Loucy (cell line): ENCODE measurements around the gene MOCS1.

ENCODE experiments used
- H2AFZ ChIP-seq: fragments of 200-600 bp; sonication (generic); 2 replicates; pipeline ENCODE4 v1.6.0; 2016; ENCODE audit warnings: antibody characterized with exemption, mild to moderate bottlenecking, low read length, moderate library complexity
- H3F3A ChIP-seq: fragments of 200-600 bp; 2 replicates; pipeline ENCODE4 v1.6.0; 2016; ENCODE audit warnings: antibody characterized with exemption, low read depth, mild to moderate bottlenecking
- H3K27me3 ChIP-seq: fragments of 200-600 bp; sonication (generic); 2 replicates; pipeline ENCODE4 v1.6.1; 2014; ENCODE audit warnings: low read length, mild to moderate bottlenecking; ENCODE audit not compliant: insufficient read depth, poor library complexity, severe bottlenecking
- H3K36me3 ChIP-seq: fragments of 200-600 bp; sonication (generic); 2 replicates; pipeline ENCODE4 v1.6.1; 2016; ENCODE audit warnings: low read length; ENCODE audit not compliant: insufficient read depth
- H3K4me1 ChIP-seq: fragments of 200-600 bp; sonication (generic); 2 replicates; pipeline ENCODE4 v1.5.1; 2014; ENCODE audit warnings: low read length, mild to moderate bottlenecking; ENCODE audit not compliant: insufficient read depth, poor library complexity, severe bottlenecking
- H3K4me2 ChIP-seq: fragments of 200-600 bp; sonication (generic); 2 replicates; pipeline ENCODE4 v1.6.0; 2014; ENCODE audit warnings: antibody characterized with exemption, low read length, low read depth, mild to moderate bottlenecking; ENCODE audit not compliant: poor library complexity, severe bottlenecking
- H3K4me3 ChIP-seq: fragments of 200-600 bp; sonication (generic); 2 replicates; pipeline ENCODE4 v1.5.1; 2014; ENCODE audit warnings: low read length, mild to moderate bottlenecking, mixed read lengths; ENCODE audit not compliant: poor library complexity, severe bottlenecking
- H3K79me2 ChIP-seq: fragments of 200-600 bp; sonication (generic); 2 replicates; pipeline ENCODE4 v1.6.1; 2014; ENCODE audit warnings: low read length; ENCODE audit not compliant: insufficient read depth
- H3K9ac ChIP-seq: fragments of 200-600 bp; sonication (generic); 2 replicates; pipeline ENCODE4 v1.6.0; 2014; ENCODE audit warnings: mild to moderate bottlenecking, low read depth, low read length, moderate library complexity; ENCODE audit not compliant: poor library complexity, severe bottlenecking
- H3K9me2 ChIP-seq: fragments of 200-600 bp; sonication (generic); replicated peaks from 2 replicates; pipeline ENCODE4 v1.6.1; 2016; ENCODE audit warnings: low read depth, low read length, mixed read lengths
- H3K9me3 ChIP-seq: fragments of 200-600 bp; sonication (generic); 2 replicates; pipeline ENCODE4 v1.6.1; 2014; ENCODE audit warnings: mild to moderate bottlenecking, antibody characterized with exemption, low read length, low read depth; ENCODE audit not compliant: insufficient read depth
- H4K20me1 ChIP-seq: fragments of 200-600 bp; sonication (generic); 2 replicates; pipeline ENCODE4 v1.6.0; 2014; ENCODE audit warnings: antibody characterized with exemption, low read length, mild to moderate bottlenecking; ENCODE audit not compliant: insufficient read depth, poor library complexity, severe bottlenecking
- CTCF ChIP-seq: fragments of 200-600 bp; sonication (generic); conservative IDR thresholded peaks from 2 replicates; pipeline ENCODE4 v1.5.1; 2014; ENCODE audit warnings: mild to moderate bottlenecking, antibody characterized with exemption, low read length
- EZH2phosphoT487 ChIP-seq: fragments of 200-600 bp; IDR thresholded peaks from 2 replicates; pipeline ENCODE4 v1.6.1; 2018; ENCODE audit warnings: antibody characterized with exemption, mild to moderate bottlenecking, moderate library complexity, borderline replicate concordance

Gene MOCS1

DNA sequence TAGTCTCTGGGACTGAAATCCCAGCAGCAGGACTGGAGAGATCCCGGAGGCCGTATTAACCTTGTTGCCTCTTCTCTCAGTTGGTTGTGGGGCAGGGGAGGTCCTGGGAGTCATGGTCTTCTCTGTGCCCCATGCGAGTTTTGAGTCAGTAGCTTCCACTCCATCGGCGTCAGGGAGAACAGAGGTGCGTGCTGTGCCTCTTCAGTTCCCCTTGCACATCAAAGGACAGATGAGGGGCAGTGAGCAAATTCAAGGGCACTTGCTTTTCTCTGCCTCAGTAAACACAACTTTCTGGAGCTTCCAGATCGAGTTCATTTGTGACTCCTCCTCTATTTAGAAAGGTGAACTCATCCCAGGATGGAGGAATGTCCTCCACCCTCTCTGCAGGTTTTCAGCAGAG lies 48.6 kb downstream of the MOCS1 start:
- Histone ChIP-seq H4K20me1 (no peaks in the 10 kb centered on the region), H3K27me3 (no peaks in the 10 kb centered on the region), H3K36me3 (no peaks in the 10 kb centered on the region), H3K9me3 (no peaks in the 10 kb centered on the region), H3K4me1 (no peaks in the 10 kb centered on the region), H3F3A (no peaks in the 10 kb centered on the region), H3K9ac (no peak overlapping the region), H3K9me2 (no peaks in the 10 kb centered on the region), H3K4me3 (no peak overlapping the region), H2AFZ (no peak overlapping the region), H3K79me2 (no peaks in the 10 kb centered on the region), H3K4me2 (no peak overlapping the region)
- TF ChIP-seq CTCF (no peak), EZH2phosphoT487 (no peak)

GRCh38 chr6:39884696-39885095 lies 49.6 kb downstream of the MOCS1 start:
- H3K9me2 ChIP-seq: no peaks in the 10 kb centered on the region
- no peaks in the 10 kb centered on the region for H3K27me3 ChIP-seq
- H3K79me2 ChIP-seq: no peaks in the 10 kb centered on the region
- H3F3A ChIP-seq: no peaks in the 10 kb centered on the region
- H3K36me3 ChIP-seq: no peaks in the 10 kb centered on the region
- no peak overlapping the region for H3K9ac ChIP-seq
- no peak overlapping the region for H3K4me2 ChIP-seq
- H3K4me3 ChIP-seq: no peak overlapping the region
- TF ChIP-seq EZH2phosphoT487 (no peak), CTCF (no peak)
- no peak overlapping the region for H2AFZ ChIP-seq
- H3K9me3 ChIP-seq: no peaks in the 10 kb centered on the region
- H4K20me1 ChIP-seq: no peaks in the 10 kb centered on the region
- no peaks in the 10 kb centered on the region for H3K4me1 ChIP-seq

DNA sequence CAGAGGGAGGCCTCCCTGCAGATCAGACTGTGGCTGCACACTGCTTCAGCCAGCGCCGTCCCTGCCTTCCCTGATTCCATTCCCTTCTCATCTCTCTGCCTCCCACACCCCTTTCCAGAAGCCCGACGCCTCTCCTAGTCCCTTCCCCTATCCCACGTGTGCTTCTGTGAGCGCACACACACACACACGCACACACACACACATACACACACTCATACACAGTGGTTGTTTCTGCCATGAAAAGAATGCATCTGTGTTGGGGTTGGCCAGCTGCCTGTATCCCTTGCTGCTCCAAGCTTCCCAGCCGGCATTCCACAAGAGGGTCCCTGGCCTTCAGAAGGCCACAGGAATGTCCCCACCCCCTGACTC lies 51.7 kb downstream of the MOCS1 start:
- H3K79me2 ChIP-seq: no peaks in the 10 kb centered on the region
- no peaks in the 10 kb centered on the region for H3K9me3 ChIP-seq
- H3K27me3 ChIP-seq: no peaks in the 10 kb centered on the region
- H3K9me2 ChIP-seq: no peaks in the 10 kb centered on the region
- no peaks in the 10 kb centered on the region for H3K36me3 ChIP-seq
- H3K4me2 ChIP-seq: no peak overlapping the region
- H4K20me1 ChIP-seq: no peaks in the 10 kb centered on the region
- H3K9ac ChIP-seq: no peak overlapping the region
- no peaks in the 10 kb centered on the region for H3F3A ChIP-seq
- no peak for TF ChIP-seq EZH2phosphoT487
- TF ChIP-seq CTCF: no peak
- H3K4me3 ChIP-seq: no peak overlapping the region
- H3K4me1 ChIP-seq: no peaks in the 10 kb centered on the region
- H2AFZ ChIP-seq: no peak overlapping the region
